OCI-LY7 (cell line): ENCODE measurements around the gene CDC25B. TPM values are rescaled to one million over a fixed set of nuclear protein-coding genes. Genes with fewer than 3 reads are reported as not detected.

Source experiments
- BruUV-seq: library from RNA; stranded (reverse); fragments of 400-500 nt; replicated peaks from 2 replicates; lab custom pipeline; 2021; lab: Mats Ljungman, UMichigan
- CTCF ChIA-PET: fragments of 300-600 bp; sonication (Branson Sonifier 250); formaldehyde crosslinking; loops from one replicate; lab custom pipeline; 2022; ENCODE audit warnings: antibody characterized with exemption; ENCODE audit not compliant: unreplicated experiment; lab: Charles Lee
- POLR2A ChIA-PET: fragments of 300-600 bp; sonication (Branson Sonifier 250); formaldehyde crosslinking; loops from one replicate; lab custom pipeline; 2022; ENCODE audit warnings: antibody characterized with exemption; lab: Charles Lee
- DNase-seq: peaks from one replicate; pipeline ENCODE4 v3.0.0-alpha.2; 2015; ENCODE audit warnings: low spot score
- H2AFZ ChIP-seq: fragments of 200-600 bp; sonication (generic), shearing (Covaris generic); 2 replicates; pipeline ENCODE4 v1.6.1; 2014; ENCODE audit warnings: mild to moderate bottlenecking, antibody characterized with exemption, low read length, moderate library complexity
- H3K27ac ChIP-seq: fragments of 200-600 bp; sonication (generic); 2 replicates; pipeline ENCODE4 v1.5.1; 2014; ENCODE audit warnings: mixed run types, low read depth, mild to moderate bottlenecking, moderate library complexity, low read length, inconsistent platforms; ENCODE audit not compliant: poor library complexity, severe bottlenecking
- H3K36me3 ChIP-seq: fragments of 200-600 bp; sonication (generic); 2 replicates; pipeline ENCODE4 v1.6.1; 2014; ENCODE audit warnings: mild to moderate bottlenecking, antibody characterized with exemption, low read length, moderate library complexity, mixed read lengths; ENCODE audit not compliant: insufficient read depth
- H3K4me1 ChIP-seq: fragments of 200-600 bp; sonication (generic); 2 replicates; pipeline ENCODE4 v1.5.1; 2014; ENCODE audit warnings: mild to moderate bottlenecking, low read length; ENCODE audit not compliant: insufficient read depth, poor library complexity, severe bottlenecking
- H3K4me2 ChIP-seq: fragments of 200-600 bp; sonication (generic); 2 replicates; pipeline ENCODE4 v1.6.1; 2014; ENCODE audit warnings: mild to moderate bottlenecking, low read length
- H3K4me3 ChIP-seq: fragments of 200-600 bp; sonication (generic); 2 replicates; pipeline ENCODE4 v1.5.1; 2014; ENCODE audit warnings: mild to moderate bottlenecking, low read depth, low read length; ENCODE audit not compliant: poor library complexity, severe bottlenecking
- H3K79me2 ChIP-seq: fragments of 200-600 bp; sonication (generic); 2 replicates; pipeline ENCODE4 v1.6.1; 2016; ENCODE audit warnings: low read depth, mild to moderate bottlenecking, low read length, moderate library complexity, mixed read lengths; ENCODE audit not compliant: insufficient read depth
- H3K9me2 ChIP-seq: fragments of 200-600 bp; sonication (generic); 2 replicates; pipeline ENCODE4 v1.6.1; 2016; ENCODE audit warnings: mild to moderate bottlenecking, low read length, mixed read lengths; ENCODE audit not compliant: insufficient read depth
- H3K9me3 ChIP-seq: fragments of 200-600 bp; sonication (generic); 2 replicates; pipeline ENCODE4 v1.6.1; 2014; ENCODE audit warnings: mild to moderate bottlenecking, mixed run types, low read length, mixed read lengths
- H4K20me1 ChIP-seq: fragments of 200-600 bp; sonication (generic); 2 replicates; pipeline ENCODE4 v1.6.1; 2014; ENCODE audit warnings: mild to moderate bottlenecking, antibody characterized with exemption, low read length, moderate library complexity, mixed read lengths; ENCODE audit not compliant: insufficient read depth
- CTCF ChIP-seq: fragments of 200-600 bp; sonication (generic); conservative IDR thresholded peaks from 2 replicates; pipeline ENCODE4 v1.5.1; 2014; ENCODE audit warnings: mild to moderate bottlenecking, antibody characterized with exemption, low read length, moderate library complexity, mixed read lengths
- EZH2phosphoT487 ChIP-seq: fragments of 200-600 bp; sonication (generic); IDR thresholded peaks from 2 replicates; pipeline ENCODE4 v1.6.1; 2018; ENCODE audit warnings: low read depth, borderline replicate concordance, mild to moderate bottlenecking, mixed run types, antibody characterized with exemption, low read length, moderate library complexity, mixed read lengths
- intact Hi-C: fragments of 100-400 bp; cut with micrococcal nuclease; formaldehyde crosslinking; loops from one replicate; pipeline ENCODE4 v1.10.0; 2022; ENCODE audit not compliant: unreplicated experiment
- total RNA-seq, 2 experiments: library from RNA; depleted of rRNA in 1 of 2; stranded (reverse); fragments of >200 nt in 1 of 2; shearing (Covaris generic) in 1 of 2; gene quantifications; 2 replicates each; pipeline ENCODE4 v1.2.3, GENCODE V29; 2014 to 2022

Gene CDC25B
- total RNA-seq, 2 experiments from 2014 or later = 89.2 to 119 TPM

- Histone ChIP-seq H3K4me3 (no peak overlapping the region), H3K4me1 (peaks cover 38% of the 10 kb centered on the region), H3K9me3 (no peaks in the 10 kb centered on the region), H3K27ac (no peak overlapping the region), H3K36me3 (no peaks in the 10 kb centered on the region; the same call in 1 of the 2 replicates), H3K4me2 (peak overlapping the region; percentile 43; the same call in 1 of the 2 replicates), H4K20me1 (no peaks in the 10 kb centered on the region; the same call in 1 of the 2 replicates), H3K9me2 (no peaks in the 10 kb centered on the region), H2AFZ (no peak overlapping the region), H3K79me2 (peaks cover 15% of the 10 kb centered on the region; the same call in 1 of the 2 replicates)
- ChIA-PET POLR2A (interaction anchor here (0.7 kb wide), 1 partner anchor 61 kb away, joined by 6 read pairs; no protein-coding TSS in a partner anchor), CTCF (no interaction called here)
- TF ChIP-seq EZH2phosphoT487 (no peak), CTCF (no peak)
- intact Hi-C loops = loop anchor here (5.0 kb wide), 1 partner anchor 67 kb away; no protein-coding TSS in a partner anchor
- BruUV-seq = TSS peak; percentile 90
- no peak for DNase-seq
Measured at GRCh38 chr20:3784216-3784853, 11.8 kb upstream of the CDC25B start.

- Histone ChIP-seq H3K4me3 (no peak overlapping the region), H3K9me3 (no peaks in the 10 kb centered on the region), H3K79me2 (peaks cover 15% of the 10 kb centered on the region; the same call in 1 of the 2 replicates), H3K4me2 (peak overlapping the region; percentile 43), H3K36me3 (no peaks in the 10 kb centered on the region; the same call in 1 of the 2 replicates), H3K27ac (no peak overlapping the region), H2AFZ (no peak overlapping the region), H4K20me1 (no peaks in the 10 kb centered on the region; the same call in 1 of the 2 replicates), H3K4me1 (peaks cover 38% of the 10 kb centered on the region), H3K9me2 (no peaks in the 10 kb centered on the region)
- BruUV-seq = no TSS peak
- ChIA-PET POLR2A (interaction anchor here (0.7 kb wide), 1 partner anchor 60 kb away, joined by 6 read pairs; no protein-coding TSS in a partner anchor), CTCF (no interaction called here)
- intact Hi-C loops = loop anchor here (5.0 kb wide), 1 partner anchor 68 kb away; no protein-coding TSS in a partner anchor
- no peak for DNase-seq
- TF ChIP-seq CTCF (no peak), EZH2phosphoT487 (no peak)
Measured at GRCh38 chr20:3784863-3785239, 11.3 kb upstream of the CDC25B start.
